Smooth muscle cell (in vitro differentiated cells): Measurements from ENCODE around the gene ENTPD3. TPM values are rescaled to one million over a fixed set of nuclear protein-coding genes. Genes with fewer than 3 reads are reported as not detected.

Experiments used
- DNase-seq: peaks from one replicate; lab custom pipeline; 2025; ENCODE audit not compliant: unreplicated experiment; lab: John Stamatoyannopoulos, UW
- H2AFZ ChIP-seq: fragments of 200-600 bp; sonication (generic); 2 replicates; pipeline ENCODE4 v1.6.0; 2016; ENCODE audit warnings: antibody characterized with exemption, low read depth, mild to moderate bottlenecking
- H3F3A ChIP-seq: fragments of 200-600 bp; sonication (generic); 2 replicates; pipeline ENCODE4 v1.6.0; 2017; ENCODE audit warnings: antibody characterized with exemption, low read depth
- H3K27ac ChIP-seq: fragments of 200-600 bp; sonication (generic); 2 replicates; pipeline ENCODE4 v1.5.1; 2016; ENCODE audit warnings: low read depth, mild to moderate bottlenecking
- H3K27me3 ChIP-seq: fragments of 200-600 bp; sonication (generic); 2 replicates; pipeline ENCODE4 v1.6.1; 2016; ENCODE audit warnings: low read depth, mild to moderate bottlenecking
- H3K36me3 ChIP-seq: fragments of 200-600 bp; sonication (generic); 2 replicates; pipeline ENCODE4 v1.5.1; 2016; ENCODE audit warnings: low read depth
- H3K4me1 ChIP-seq: fragments of 200-600 bp; sonication (generic); 2 replicates; pipeline ENCODE4 v1.5.1; 2016; ENCODE audit warnings: low read depth
- H3K4me2 ChIP-seq: fragments of 200-600 bp; sonication (generic); 2 replicates; pipeline ENCODE4 v1.6.0; 2016; ENCODE audit warnings: mild to moderate bottlenecking
- H3K4me3 ChIP-seq: fragments of 200-600 bp; sonication (generic); 2 replicates; pipeline ENCODE4 v1.5.1; 2016; ENCODE audit warnings: mild to moderate bottlenecking
- H3K79me2 ChIP-seq: fragments of 200-600 bp; sonication (generic); 2 replicates; pipeline ENCODE4 v1.6.0; 2016; ENCODE audit warnings: low read depth, mild to moderate bottlenecking
- H3K9ac ChIP-seq: fragments of 200-600 bp; sonication (generic); 2 replicates; pipeline ENCODE4 v1.6.0; 2016; ENCODE audit warnings: low read depth
- H3K9me3 ChIP-seq: fragments of 200-600 bp; sonication (generic); replicated peaks from 2 replicates; pipeline ENCODE4 v1.5.1; 2016; ENCODE audit warnings: low read depth
- H4K20me1 ChIP-seq: fragments of 200-600 bp; sonication (generic); 2 replicates; pipeline ENCODE4 v1.6.0; 2016; ENCODE audit warnings: low read depth
- CTCF ChIP-seq: fragments of 200-600 bp; sonication (generic); IDR thresholded peaks from 2 replicates; pipeline ENCODE4 v1.5.1; 2017; ENCODE audit warnings: borderline replicate concordance, mild to moderate bottlenecking, antibody characterized with exemption; ENCODE audit not compliant: insufficient read depth, poor library complexity, severe bottlenecking
- WGBS: methylation state at CpG from one replicate; pipeline ENCODE4 v1.1.7; 2016; ENCODE audit warnings: low lambda C conversion rate; 5-methylcytosine and 5-hydroxymethylcytosine counted together
- polyA plus RNA-seq: library from polyadenylated mRNA; unstranded; fragments of >200 nt; fragmentation: Nextera tagmentation; extraction: Ambion mirVana; gene quantifications from 2 replicates; pipeline ENCODE4 v1.2.1, GENCODE V29; 2016
- total RNA-seq: library from RNA; depleted of rRNA; stranded (reverse); fragments of >200 nt; gene quantifications from 2 replicates; pipeline ENCODE4 v1.2.3, GENCODE V29; 2014

ENTPD3 gene
- total and polyA plus RNA-seq, 2 experiments from 2014 or later = 1.5 to 4.0 TPM

GRCh38 chr3:40445062-40445461 lies 58.1 kb downstream of the ENTPD3 start:
- no peaks in the 10 kb centered on the region for H3F3A ChIP-seq
- WGBS = 97% methylated on average over 9 of the region's 9 CpGs
- no peak overlapping the region for H3K4me3 ChIP-seq
- H3K4me1 ChIP-seq = no peaks in the 10 kb centered on the region
- no peaks in the 10 kb centered on the region for H3K27me3 ChIP-seq
- H4K20me1 ChIP-seq = no peaks in the 10 kb centered on the region
- no peak overlapping the region for H3K9ac ChIP-seq
- no peaks in the 10 kb centered on the region for H3K79me2 ChIP-seq
- H3K9me3 ChIP-seq = no peaks in the 10 kb centered on the region
- no peak overlapping the region for H2AFZ ChIP-seq
- TF ChIP-seq CTCF = no peak
- H3K27ac ChIP-seq = no peak overlapping the region
- no peak for DNase-seq
- no peak overlapping the region for H3K4me2 ChIP-seq
- no peaks in the 10 kb centered on the region for H3K36me3 ChIP-seq

- Histone ChIP-seq H3K9ac (no peak overlapping the region), H3F3A (no peaks in the 10 kb centered on the region), H3K36me3 (no peaks in the 10 kb centered on the region), H2AFZ (no peak overlapping the region), H3K4me1 (no peaks in the 10 kb centered on the region), H3K4me3 (no peak overlapping the region), H3K9me3 (no peaks in the 10 kb centered on the region), H3K4me2 (no peak overlapping the region), H3K27me3 (no peaks in the 10 kb centered on the region), H4K20me1 (no peaks in the 10 kb centered on the region), H3K27ac (no peak overlapping the region), H3K79me2 (no peaks in the 10 kb centered on the region)
- no peak for DNase-seq
- 78% methylated on average over 4 of the region's 4 CpGs for WGBS
- no peak for TF ChIP-seq CTCF
These were observed 58.9 kb downstream of the ENTPD3 start for GRCh38 chr3:40445880-40446279.

- WGBS = 81% methylated on average over 2 of the region's 2 CpGs
- no peaks in the 10 kb centered on the region for H3K27me3 ChIP-seq
- H3K27ac ChIP-seq = no peak overlapping the region
- no peak for TF ChIP-seq CTCF
- no peaks in the 10 kb centered on the region for H3K79me2 ChIP-seq
- H2AFZ ChIP-seq = no peak overlapping the region
- H3K4me2 ChIP-seq = no peak overlapping the region
- no peak for DNase-seq
- no peak overlapping the region for H3K4me3 ChIP-seq
- no peak overlapping the region for H3K9ac ChIP-seq
- H3K4me1 ChIP-seq = peaks cover 6% of the 10 kb centered on the region
- no peaks in the 10 kb centered on the region for H3K9me3 ChIP-seq
- H3K36me3 ChIP-seq = no peaks in the 10 kb centered on the region
- no peaks in the 10 kb centered on the region for H3F3A ChIP-seq
- no peaks in the 10 kb centered on the region for H4K20me1 ChIP-seq
These were observed 63.5 kb downstream of the ENTPD3 start for GRCh38 chr3:40450438-40450837.

- no peak for TF ChIP-seq CTCF
- no peak for DNase-seq
- H2AFZ ChIP-seq = no peak overlapping the region
- H3F3A ChIP-seq = no peaks in the 10 kb centered on the region
- H3K4me3 ChIP-seq = no peak overlapping the region
- H3K79me2 ChIP-seq = no peaks in the 10 kb centered on the region
- no peaks in the 10 kb centered on the region for H3K27me3 ChIP-seq
- no peak overlapping the region for H3K9ac ChIP-seq
- no peak overlapping the region for H3K4me2 ChIP-seq
- H3K27ac ChIP-seq = no peak overlapping the region
- H3K4me1 ChIP-seq = peaks cover 6% of the 10 kb centered on the region
- no peaks in the 10 kb centered on the region for H4K20me1 ChIP-seq
- no peaks in the 10 kb centered on the region for H3K36me3 ChIP-seq
- no peaks in the 10 kb centered on the region for H3K9me3 ChIP-seq
These were observed 64.6 kb downstream of the ENTPD3 start for GRCh38 chr3:40451551-40451950.
